Spleen (tissue), 11 donors: ENCODE results near the gene KCNK6. TPM values are rescaled to one million over a fixed set of nuclear protein-coding genes. Genes with fewer than 3 reads are reported as not detected.

Experiments used
- DNase-seq: peaks from one replicate; pipeline ENCODE4 v3.0.0-alpha.2; 2020
- H3K27ac ChIP-seq, 8 donors: fragments of 200-600 bp; sonication (generic) in 7 of 8; 1 replicate in 4 of 8; 2 replicates in 4 of 8; pipeline versions ENCODE4 v1.5.0 to v1.8.0; 2016 to 2021; ENCODE audit warnings: inconsistent platforms in 4 of 8, mild to moderate bottlenecking in 4 of 8, moderate library complexity in 1 of 8
- H3K27me3 ChIP-seq, 7 donors: fragments of 200-600 bp; sonication (generic) in 6 of 7; replicated peaks in 1 of 7; 1 replicate in 4 of 7; 2 replicates in 3 of 7; pipeline versions ENCODE4 v1.5.0 to v1.8.0; 2016 to 2021; ENCODE audit warnings: inconsistent platforms in 3 of 7, mild to moderate bottlenecking in 1 of 7
- H3K36me3 ChIP-seq, 6 donors: fragments of 200-600 bp; sonication (generic) in 5 of 6; 1 replicate in 4 of 6; 2 replicates in 2 of 6; pipeline versions ENCODE4 v1.5.0 to v1.8.0; 2016 to 2021; ENCODE audit warnings: inconsistent platforms in 2 of 6
- H3K4me1 ChIP-seq, 6 donors: fragments of 200-600 bp; sonication (generic) in 5 of 6; 1 replicate in 3 of 6; 2 replicates in 3 of 6; pipeline versions ENCODE4 v1.5.0 to v1.8.0; 2016 to 2021; ENCODE audit warnings: inconsistent platforms in 3 of 6
- H3K4me3 ChIP-seq, 8 donors: fragments of 200-600 bp; sonication (generic) in 7 of 8; 1 replicate in 4 of 8; 2 replicates in 4 of 8; pipeline versions ENCODE4 v1.5.0 to v1.8.0; 2016 to 2021; ENCODE audit warnings: inconsistent platforms in 4 of 8, mild to moderate bottlenecking in 4 of 8, moderate library complexity in 2 of 8
- H3K9me3 ChIP-seq, 8 donors: fragments of 200-600 bp; sonication (generic) in 7 of 8; 1 replicate in 4 of 8; 2 replicates in 4 of 8; pipeline versions ENCODE4 v1.5.0 to v1.8.0; 2016 to 2021; ENCODE audit warnings: inconsistent platforms in 4 of 8
- CTCF ChIP-seq, 11 experiments: fragments of 200-600 bp in 7 of 11; fragments of 450-650 bp in 4 of 11; sonication (generic) in 4 of 11; IDR thresholded peaks in 8 of 11; conservative IDR thresholded peaks in 3 of 11; 1 replicate in 7 of 11; 2 replicates in 4 of 11; pipeline versions ENCODE4 v1.4.0 to v1.8.0; 2016 to 2021; ENCODE audit warnings: antibody characterized with exemption in 11 of 11, inconsistent platforms in 4 of 11, mild to moderate bottlenecking in 1 of 11
- POLR2A ChIP-seq, 3 donors: fragments of 450-650 bp; IDR thresholded peaks; one replicate each; pipeline ENCODE4 v1.5.1; 2017; ENCODE audit warnings: antibody characterized with exemption in 3 of 3, mild to moderate bottlenecking in 1 of 3
- POLR2AphosphoS5 ChIP-seq, 3 donors: sonication (generic); formaldehyde crosslinking; IDR thresholded peaks; one replicate each; pipeline ENCODE4 v1.5.1; 2017; ENCODE audit warnings: antibody characterized with exemption in 3 of 3
- WGBS, 5 donors: extraction: QIAGEN DNeasy Blood & Tissue Kit in 3 of 5; methylation state at CpG; one replicate each; pipeline versions ENCODE4 v1.1.5 to v1.1.7; 2013 to 2018; 5-methylcytosine and 5-hydroxymethylcytosine counted together
- intact Hi-C: fragments of 100-400 bp; cut with DNase I; formaldehyde crosslinking; loops from one replicate; pipeline ENCODE4 v1.15.0; 2023; ENCODE audit warnings: low total_unique reads
- polyA plus RNA-seq, 3 donors: library from polyadenylated mRNA; stranded (reverse); fragments of 200-250 nt; gene quantifications; one replicate each; pipeline ENCODE4 v1.2.1, GENCODE V29; 2013
- total RNA-seq, 7 donors: library from RNA; depleted of rRNA in 3 of 7; stranded (reverse); fragments of >200 nt in 3 of 7; fragmentation: NEBNext Ultra II Directional in 4 of 7; extraction: Animal tissue kit (Norgen Biotek cat#: 25700) in 4 of 7; gene quantifications; one replicate each; pipeline versions ENCODE4 v1.1.0 to v1.2.1, GENCODE V29; 2016 to 2021
- donor health status: healthy with polysubstance abuse.
- donor health status: DM: no; HTN: no; CAD: no; lungs with moderate emphysema.
- donor health status: DM: no; HTN: no; CAD: no.
- donor health status: Bipolar disorder and iron deficiency.
- donor health status: healthy.
- donor health status: DM: no; HTN: no; CAD: no.
- donor health status: DM: yes; HTN: yes; CAD: no.

Gene KCNK6
- total and polyA plus RNA-seq, 10 donors: 3.8 to 25.9 (median 13.6) TPM

DNA sequence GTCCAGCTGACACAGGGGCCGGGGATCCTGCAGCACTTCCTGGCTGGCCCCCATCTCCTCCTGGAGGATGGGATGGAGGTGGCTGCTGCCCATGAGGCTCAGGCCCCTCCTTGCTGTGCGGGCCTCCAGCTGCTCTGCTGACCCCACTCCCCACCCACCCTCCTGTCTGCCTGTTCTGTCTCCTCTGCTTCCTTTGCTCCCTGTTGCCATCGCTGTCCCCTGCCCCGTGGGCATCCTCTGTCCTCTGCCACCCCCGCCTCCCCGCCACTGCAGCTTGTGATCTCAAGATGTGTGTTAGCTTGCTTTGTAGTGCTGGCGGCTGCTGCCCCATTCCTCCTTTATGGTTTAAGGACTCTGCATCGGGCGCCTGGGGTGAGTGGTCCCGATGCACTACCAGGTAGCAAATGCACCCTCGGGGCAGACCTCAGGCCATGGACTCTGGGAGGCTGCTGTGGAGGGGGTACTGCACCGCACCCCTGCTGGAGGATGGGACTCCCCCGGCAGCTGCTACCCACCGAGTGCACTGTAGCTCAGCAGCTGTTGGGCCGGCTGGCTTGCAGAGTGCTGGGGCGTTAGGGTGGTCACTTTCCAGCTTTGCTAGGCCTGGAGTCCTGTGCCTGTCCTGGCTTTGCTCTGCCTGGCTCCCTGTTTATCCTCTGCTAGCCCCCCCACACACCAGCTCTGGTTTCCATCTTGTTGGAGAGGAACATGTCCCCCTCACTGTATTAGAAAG lies 31.4 kb upstream of the KCNK6 start:
- H3K4me3 ChIP-seq: no peak overlapping the region
- H3K36me3 ChIP-seq: peaks cover 0 to 94% (median 37%) of the 10 kb centered on the region in 6 donors
- H3K4me1 ChIP-seq: peaks cover 12 to 57% (median 38%) of the 10 kb centered on the region in 6 donors
- 85 to 91% (median 88%) methylated on average over 13 to 16 of the region's 16 CpGs for WGBS, 5 donors
- no peaks in the 10 kb centered on the region for H3K27me3 ChIP-seq
- H3K27ac ChIP-seq: peak overlapping the region in 6 of 8 donors; percentile 5 to 59 (median 50)
- intact Hi-C loops: no loop called here
- TF ChIP-seq CTCF (IDR thresholded peaks at IDR 0.05 in 8 of 11, conservative IDR thresholded peaks at IDR 0.05 in 3 of 11) (no peak), POLR2A (IDR thresholded peaks at IDR 0.05) (no peak), POLR2AphosphoS5 (IDR thresholded peaks at IDR 0.05) (no peak)
- DNase-seq: no peak
- H3K9me3 ChIP-seq: no peaks in the 10 kb centered on the region

DNA sequence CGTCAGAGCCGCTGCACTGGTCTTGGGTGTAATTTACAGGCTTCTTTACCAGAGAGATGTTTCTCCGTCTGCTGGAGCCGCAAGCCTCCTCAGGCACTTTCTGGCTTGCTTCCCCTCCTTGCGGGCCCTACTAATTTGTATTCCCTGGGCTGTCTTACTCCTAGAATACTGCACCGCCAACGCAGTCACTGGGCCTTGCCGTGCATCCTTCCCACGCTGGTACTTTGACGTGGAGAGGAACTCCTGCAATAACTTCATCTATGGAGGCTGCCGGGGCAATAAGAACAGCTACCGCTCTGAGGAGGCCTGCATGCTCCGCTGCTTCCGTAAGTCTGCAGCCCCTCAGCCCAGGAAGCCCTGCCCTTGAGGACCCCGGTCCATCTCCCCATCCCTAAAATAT lies 29.7 kb upstream of the KCNK6 start:
- 94 to 98% (median 95%) methylated on average over 15 of the region's 15 CpGs for WGBS, 5 donors
- Histone ChIP-seq H3K9me3 (no peaks in the 10 kb centered on the region), H3K4me3 (no peak overlapping the region), H3K36me3 (peaks cover 0 to 94% (median 38%) of the 10 kb centered on the region in 6 donors), H3K4me1 (peaks cover 6 to 42% (median 24%) of the 10 kb centered on the region in 6 donors), H3K27ac (no peak overlapping the region), H3K27me3 (no peaks in the 10 kb centered on the region)
- TF ChIP-seq POLR2AphosphoS5 (IDR thresholded peaks at IDR 0.05): no peak
- no peak for TF ChIP-seq CTCF (IDR thresholded peaks at IDR 0.05 in 8 of 11, conservative IDR thresholded peaks at IDR 0.05 in 3 of 11)
- intact Hi-C loops: no loop called here
- no peak for DNase-seq

DNA sequence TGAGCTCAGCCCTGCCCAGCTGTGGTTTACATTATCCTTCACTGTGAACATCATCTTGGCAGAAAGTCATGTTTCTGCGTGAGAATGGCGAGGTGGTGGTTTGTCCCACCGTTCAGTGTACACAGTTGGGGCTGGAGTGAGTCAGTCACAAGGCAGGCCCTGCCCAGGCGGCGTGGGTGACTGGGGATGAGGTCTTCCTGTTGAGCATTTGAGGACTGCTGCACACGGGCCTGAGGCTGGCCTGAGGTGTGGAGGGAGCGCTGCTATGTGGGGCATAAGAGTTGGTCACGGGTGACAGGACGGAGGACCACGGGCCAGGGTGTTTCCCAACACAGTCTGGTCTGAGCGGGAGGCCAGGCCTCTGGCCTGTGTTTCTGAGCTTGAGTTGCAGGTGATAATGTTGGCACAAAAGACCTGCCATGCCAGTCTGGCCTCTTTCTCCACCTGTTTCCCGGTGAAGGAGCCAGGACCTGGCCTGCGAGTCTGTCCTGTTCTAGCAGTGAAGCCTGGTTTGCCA lies 29.0 kb upstream of the KCNK6 start:
- WGBS, 5 donors: 78 to 94% (median 86%) methylated on average over 13 of the region's 13 CpGs
- peaks cover 0 to 87% (median 38%) of the 10 kb centered on the region in 6 donors for H3K36me3 ChIP-seq
- H3K4me1 ChIP-seq: peaks cover 3 to 34% (median 18%) of the 10 kb centered on the region in 6 donors
- no peak overlapping the region for H3K4me3 ChIP-seq
- DNase-seq: no peak
- peak overlapping the region in 1 of 8 donors; percentile 20 for H3K27ac ChIP-seq
- intact Hi-C loops: no loop called here
- no peak for TF ChIP-seq CTCF (IDR thresholded peaks at IDR 0.05 in 8 of 11, conservative IDR thresholded peaks at IDR 0.05 in 3 of 11)
- peak in 1 of 3 donors; percentile 18 for TF ChIP-seq POLR2AphosphoS5 (IDR thresholded peaks at IDR 0.05)
- H3K27me3 ChIP-seq: no peaks in the 10 kb centered on the region
- no peaks in the 10 kb centered on the region for H3K9me3 ChIP-seq

DNA sequence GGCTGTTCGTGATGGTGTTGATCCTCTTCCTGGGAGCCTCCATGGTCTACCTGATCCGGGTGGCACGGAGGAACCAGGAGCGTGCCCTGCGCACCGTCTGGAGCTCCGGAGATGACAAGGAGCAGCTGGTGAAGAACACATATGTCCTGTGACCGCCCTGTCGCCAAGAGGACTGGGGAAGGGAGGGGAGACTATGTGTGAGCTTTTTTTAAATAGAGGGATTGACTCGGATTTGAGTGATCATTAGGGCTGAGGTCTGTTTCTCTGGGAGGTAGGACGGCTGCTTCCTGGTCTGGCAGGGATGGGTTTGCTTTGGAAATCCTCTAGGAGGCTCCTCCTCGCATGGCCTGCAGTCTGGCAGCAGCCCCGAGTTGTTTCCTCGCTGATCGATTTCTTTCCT lies 27.8 kb upstream of the KCNK6 start:
- WGBS, 5 donors: 71 to 95% (median 88%) methylated on average over 15 of the region's 15 CpGs
- Histone ChIP-seq H3K36me3 (peaks cover 0 to 75% (median 38%) of the 10 kb centered on the region in 6 donors), H3K9me3 (no peaks in the 10 kb centered on the region), H3K4me3 (no peak overlapping the region), H3K4me1 (peaks cover 3 to 23% (median 17%) of the 10 kb centered on the region in 6 donors), H3K27me3 (no peaks in the 10 kb centered on the region), H3K27ac (no peak overlapping the region)
- DNase-seq: no peak
- TF ChIP-seq POLR2AphosphoS5 (IDR thresholded peaks at IDR 0.05) (no peak), POLR2A (IDR thresholded peaks at IDR 0.05) (no peak), CTCF (IDR thresholded peaks at IDR 0.05 in 8 of 11, conservative IDR thresholded peaks at IDR 0.05 in 3 of 11) (no peak)
- intact Hi-C loops: no loop called here
